HK-2 (cell line): ENCODE results near the gene FDX2.
A peak's percentile ranks its signal among the peaks of the same experiment; 100 is the strongest.

ENCODE experiments used
- DNase-seq: peaks from one replicate; pipeline ENCODE4 v3.0.0-alpha.2; 2018; ENCODE audit not compliant: unreplicated experiment

Gene FDX2

DNA sequence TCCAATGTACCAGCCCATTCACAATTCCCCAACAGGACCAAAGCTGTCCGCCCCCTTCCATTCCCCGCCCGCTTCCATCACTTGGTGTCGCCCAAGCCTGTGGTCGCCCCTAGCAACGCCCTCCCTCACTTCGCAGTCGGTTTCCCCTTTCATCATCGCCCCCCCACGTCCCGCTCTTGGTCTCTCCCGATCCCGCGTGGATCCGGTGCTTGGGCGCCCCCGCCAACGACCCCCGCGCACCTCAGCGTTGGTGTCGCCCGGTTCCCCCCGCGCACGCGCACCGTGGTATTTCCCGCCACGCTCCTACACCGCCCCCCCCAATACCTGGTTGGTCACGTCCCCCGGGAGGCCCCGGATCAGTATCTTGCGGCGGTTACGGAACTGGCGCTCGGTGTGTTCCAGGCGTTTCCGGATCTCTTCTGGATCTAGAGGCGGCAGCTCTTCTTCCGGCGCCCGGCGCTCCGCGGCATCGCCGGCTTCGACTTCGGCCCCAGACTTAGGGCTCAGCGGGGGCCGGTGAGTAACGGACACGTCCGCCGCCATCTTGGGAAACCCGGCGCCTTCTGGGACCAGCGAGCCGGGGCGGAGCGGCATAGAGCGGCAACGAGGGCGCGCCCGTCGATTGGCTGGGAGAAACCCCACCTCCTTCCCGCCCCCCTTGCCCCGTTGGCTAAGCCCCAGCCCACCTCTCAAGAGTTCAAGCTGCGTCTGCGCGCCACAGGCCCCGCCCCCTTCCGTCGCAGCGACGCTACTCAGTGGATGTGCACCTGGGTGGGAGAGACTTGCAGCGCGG lies 17.3 kb upstream of the FDX2 start, which contains the start of gene RAVER1:
RAVER1 (minus strand) TSS at position 565 of the 793 bp plus-strand sequence; CDS start at position 543, 22 bp downstream.
- peak; percentile 97 for DNase-seq

DNA sequence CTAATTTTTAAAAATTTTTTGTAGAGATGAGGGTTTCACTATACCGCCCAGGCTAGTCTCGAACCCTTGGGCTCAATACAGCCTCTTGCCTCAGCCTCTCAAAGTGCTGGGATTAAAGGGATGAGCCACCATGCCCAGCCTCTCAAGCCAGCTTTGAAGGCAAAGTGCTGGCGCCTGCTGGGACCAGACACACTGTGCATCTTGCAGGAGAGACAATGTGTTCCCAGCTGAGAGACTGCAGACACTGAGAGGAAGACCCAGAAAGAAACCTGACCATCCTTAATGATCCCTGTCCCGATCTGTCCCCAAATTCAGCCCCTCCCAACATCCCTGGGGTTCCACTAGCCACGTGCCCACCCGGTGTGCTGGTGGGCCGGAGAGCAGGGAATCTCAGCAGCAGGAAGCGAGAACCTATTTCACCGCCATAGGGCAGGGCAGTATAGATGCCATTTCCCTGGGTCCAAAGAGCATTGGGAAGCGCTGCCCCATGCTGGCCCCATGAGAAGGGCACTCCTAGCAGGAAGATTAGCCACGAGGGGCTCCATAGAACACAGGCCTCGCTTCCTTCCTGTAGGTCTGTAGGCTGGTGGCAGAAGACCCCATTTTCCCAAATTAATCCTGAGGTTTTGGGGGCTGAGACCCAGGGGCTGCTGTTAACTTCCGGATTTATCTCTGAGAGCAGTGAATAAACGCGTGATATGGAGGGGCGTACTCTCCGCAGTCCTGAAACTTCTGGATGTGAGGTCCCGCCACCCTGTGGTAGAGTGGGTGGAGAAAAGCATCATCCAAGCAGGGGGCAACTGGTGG lies 16.5 kb upstream of the FDX2 start:
- no peak for DNase-seq

DNA sequence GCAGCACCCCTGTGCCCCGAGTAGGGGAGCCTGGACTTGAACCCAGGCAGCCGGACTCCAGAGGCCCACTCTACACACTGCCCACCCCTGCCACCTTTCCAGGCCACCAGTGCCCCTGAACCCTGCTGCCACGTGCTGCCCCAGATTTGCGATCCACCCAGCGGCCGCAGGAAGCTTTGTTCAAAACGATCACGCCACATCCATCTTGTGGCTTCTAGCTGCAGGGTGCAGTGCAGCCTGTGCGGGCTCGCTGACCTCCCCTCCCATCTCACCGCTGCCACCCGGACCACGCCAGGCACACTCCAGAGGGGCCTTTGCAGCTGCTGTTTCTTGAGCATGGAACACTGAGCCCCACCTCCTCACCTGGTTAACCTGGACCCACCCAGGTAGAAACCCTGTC lies 13.7 kb upstream of the FDX2 start:
- DNase-seq, result no peak

DNA sequence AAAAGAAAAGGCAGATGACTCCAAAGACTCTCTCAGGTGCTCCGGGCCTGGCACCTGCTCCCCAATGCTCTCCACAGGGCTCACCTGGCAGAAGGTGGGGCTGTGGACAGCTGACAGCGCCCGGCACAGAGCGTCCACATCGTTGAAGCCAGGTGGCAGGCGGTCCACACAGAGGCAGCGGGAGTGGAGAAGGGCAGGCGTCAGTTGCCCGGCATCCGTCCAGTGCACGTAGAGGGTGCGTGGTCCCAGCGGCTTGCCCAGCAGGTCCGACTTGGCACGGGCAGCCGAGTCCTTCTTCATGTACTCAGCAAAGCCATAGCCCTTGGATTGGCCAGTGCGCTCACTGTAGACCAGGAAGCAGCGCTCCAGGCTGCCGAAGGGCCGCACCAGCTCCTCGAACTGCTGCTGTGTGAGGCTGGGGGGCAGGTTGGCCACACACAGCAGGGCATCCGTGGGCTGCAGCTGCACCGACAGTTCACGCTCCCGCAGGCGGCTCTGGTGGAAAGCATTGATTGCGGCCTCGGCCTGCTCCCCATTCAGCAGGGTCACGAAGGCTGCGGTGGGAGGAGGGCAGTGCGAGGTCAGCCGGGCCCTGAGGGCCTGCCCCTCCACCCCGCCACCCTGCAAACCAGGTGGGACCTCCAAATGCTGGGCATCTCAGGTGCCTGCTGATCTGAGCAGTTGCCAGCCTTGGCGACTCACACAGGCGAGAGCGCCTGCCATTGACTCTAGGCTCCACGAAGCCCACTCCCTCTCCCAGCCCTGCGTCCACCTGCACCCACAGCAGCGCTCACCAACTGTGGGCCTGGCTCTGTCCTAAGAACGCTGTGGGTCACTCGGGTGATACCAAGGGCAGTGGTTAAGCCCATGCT lies 13.0 kb upstream of the FDX2 start:
- DNase-seq, result no peak

DNA sequence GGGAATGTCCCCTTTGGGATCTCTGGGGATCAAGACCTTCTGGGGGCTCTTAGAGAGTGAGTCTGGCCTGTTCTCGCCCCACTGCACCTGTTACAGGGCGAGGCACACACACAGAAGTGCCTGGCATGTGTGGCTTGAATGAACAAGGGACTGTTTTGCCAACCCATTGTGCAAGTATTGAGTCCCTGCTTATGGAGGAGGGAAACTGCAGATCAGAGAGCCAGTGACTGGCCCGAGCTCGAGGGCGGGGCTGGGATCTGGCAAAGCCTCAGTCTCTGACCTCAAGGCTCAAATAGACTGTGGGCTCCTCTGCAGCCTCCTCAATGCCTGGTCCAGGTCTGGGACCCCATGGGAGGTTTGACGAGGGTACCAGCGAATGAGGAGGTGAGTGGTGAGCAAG lies 12.0 kb upstream of the FDX2 start:
- no peak for DNase-seq

DNA sequence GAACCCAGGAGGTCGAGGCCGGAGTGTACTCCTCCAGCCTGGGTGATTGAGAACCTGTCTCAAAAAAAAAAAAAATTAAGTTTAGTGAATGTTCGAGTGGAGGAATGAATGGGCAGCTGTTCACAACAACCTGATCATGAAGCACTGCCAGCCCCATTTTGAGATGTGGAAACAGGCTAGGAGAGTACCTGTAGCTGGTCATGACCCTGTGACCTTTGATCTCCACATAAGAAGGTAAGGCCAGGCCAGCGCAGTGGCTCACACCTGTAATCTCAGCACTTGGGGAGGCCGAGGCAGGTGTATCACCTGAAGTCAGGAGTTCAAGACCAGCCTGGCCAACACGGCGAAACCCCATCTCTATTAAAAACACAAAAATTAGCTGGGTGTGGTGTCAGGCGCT lies 9.9 kb upstream of the FDX2 start:
- no peak for DNase-seq

DNA sequence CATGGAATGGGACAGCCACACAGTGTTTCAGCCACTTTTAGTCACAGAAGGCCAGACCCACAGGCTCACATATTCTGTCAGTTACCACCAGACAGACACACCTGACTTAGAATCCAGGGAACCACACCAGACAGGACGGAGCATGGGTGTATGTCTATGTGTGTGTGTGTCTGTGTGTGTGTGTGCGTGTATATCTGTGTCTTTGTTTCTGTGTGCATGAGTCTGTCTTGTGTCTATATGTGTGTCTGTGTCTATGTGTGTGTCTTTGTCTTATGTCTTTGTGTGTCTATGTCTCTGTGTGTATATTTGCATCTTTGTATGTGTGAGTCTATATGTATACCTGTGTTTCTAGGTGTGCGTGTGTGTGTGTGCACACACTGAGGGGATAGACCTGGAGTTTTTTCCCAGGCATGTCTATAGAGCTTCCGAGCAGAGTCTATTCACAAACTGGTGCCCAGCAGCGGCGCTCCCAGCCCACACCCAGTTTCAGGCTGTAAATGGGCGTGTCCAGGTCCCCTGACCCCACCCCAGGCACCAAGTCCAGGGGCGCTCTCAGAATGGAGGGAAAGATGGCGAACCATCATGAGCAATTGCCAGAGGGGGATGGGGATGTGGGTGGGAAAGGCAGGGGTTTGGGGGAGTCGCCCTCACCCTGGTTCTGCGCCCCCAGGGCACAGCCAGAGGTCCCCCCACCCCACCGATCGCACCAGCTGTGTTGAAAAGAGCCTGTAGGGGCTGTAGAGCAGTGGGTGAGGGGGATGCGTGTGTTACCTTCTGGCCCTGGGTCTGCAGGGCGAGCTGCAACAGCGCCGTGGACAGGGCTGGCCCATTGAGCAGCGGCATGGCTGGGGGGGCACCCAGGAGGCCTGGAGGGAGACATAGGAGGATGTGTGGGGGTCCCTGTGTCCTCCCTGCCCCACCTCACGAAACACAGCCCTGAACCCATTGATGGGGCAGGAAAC lies 6.3 kb upstream of the FDX2 start:
- DNase-seq, result no peak

DNA sequence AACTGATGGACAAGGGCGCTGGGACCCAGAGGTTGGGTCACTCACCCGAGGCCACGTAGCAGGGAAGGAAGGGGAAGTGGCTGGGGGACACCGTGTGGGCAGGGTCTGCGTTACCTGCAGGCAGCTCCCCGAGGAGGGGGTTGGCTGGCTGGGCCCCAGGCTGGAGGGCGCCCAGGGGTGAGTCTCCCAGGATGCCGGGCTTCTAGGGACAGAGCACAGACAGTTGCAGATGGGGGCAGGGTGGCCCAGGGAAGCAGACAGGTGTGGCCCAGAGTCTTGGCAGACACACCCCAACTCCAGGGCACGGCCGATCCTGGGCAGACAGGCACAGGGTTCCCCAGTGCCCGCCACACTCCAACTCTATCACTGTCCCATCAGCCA lies 5.6 kb upstream of the FDX2 start:
- no peak for DNase-seq

DNA sequence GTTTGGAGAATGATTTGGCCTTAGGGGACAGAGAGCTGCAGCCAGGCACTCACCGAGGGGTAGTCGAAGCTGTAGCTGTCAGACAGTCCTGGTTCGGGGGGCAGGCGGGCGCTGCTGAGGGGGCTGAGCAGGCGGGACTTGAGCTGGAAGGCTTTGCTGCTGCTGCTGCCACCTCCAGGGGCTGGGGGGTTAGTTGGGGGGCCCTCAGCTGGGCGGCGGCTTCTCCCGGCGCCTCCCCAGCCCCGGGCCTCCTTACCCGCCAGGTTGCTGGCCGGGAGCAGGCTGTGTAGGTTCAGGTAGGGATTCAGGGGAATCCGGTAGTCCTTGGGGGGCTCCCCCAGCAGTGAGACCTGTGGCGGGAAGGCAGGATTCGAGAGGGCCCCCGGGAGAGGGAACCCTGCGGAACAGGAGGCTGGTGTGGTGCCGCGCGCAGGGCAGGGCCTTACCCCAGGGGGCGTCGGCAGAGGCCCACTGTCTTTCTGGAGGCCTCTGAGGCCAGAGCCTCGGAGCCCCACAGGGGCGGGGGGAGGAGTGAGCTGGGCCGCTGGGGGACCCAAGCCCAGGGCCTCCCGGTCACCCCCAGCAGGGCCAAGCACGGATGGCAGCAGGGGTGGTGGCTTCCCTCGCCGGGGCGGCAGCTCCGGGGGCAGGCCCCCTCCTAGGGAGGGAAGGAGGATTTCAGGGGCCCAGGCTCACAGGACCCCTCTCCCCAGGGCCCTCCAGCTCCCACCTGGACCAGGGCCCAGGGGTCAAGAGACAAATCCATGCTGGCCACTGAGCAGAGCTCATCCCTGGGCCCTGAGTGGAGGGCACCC lies 5.0 kb upstream of the FDX2 start:
- no peak for DNase-seq

DNA sequence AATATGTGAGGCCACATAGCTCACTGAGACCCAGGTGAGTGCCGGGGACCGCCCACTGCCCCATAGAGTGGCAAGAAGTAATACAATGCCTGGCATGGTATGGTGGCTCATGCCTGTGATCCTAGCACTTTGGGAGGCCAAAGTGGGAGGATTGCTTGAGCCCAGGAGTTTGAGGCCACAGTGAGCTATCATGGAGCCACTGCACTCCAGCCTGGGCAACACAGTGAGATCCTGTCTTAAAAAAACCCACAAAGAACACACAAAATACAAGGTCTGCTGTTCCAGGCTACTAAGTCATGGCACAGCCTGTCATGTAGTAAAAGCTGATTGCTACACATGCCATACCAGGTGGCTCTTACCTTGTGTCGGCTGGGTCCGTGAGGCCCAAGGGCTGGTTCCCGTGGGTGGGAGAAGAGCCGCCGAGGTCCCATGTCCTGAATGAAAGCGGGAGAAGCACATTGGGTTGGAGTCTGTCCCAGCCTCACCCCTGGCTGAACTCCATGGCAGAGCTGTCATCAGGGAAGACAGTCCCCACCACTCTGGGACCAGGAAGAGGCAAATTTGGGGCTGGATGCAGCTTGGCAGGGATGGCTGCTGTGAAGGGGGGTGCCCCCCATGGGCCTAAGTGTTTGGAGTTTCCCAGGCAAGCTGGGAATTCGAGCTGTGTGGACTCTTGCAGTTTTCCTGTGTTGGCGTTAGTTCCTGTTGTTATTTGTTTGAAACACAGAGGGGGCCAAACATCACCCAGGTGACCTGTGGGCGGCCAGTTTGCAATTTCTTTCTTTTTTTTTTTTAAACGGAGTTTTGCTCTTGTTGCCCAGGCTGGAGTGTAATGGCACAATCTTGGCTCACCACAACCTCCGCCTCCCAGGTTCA lies 3.2 kb upstream of the FDX2 start:
- DNase-seq, result no peak

DNA sequence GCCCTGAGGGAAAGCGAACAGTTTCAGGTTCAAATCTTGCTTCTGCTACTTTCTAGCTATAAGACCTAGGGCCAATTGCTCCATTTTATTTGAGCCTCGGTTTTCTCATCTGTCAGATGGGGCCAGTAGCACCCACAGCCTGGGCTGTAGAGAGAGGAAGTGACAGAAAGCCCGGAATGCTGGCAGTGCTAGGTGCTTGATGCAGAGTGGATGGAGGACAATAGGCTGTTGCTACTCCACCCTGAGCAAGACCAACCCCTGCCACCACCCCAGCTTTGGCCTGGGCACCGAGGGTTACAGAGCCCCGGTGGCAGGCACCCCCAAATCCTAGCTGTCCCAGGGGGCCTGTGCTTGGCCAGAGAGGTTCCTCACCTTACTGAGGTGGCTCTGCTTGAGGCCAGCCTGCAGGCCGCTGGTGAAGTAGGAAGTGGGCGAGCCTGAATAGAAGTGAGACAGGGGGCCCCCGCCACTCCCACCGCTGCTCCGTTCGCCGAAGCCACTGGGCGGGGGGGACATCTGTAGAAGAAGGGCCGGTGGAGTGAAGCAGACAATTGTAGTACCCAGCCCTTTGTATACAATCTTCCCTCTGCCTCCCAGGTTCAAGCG lies 2.1 kb upstream of the FDX2 start:
- no peak for DNase-seq

DNA sequence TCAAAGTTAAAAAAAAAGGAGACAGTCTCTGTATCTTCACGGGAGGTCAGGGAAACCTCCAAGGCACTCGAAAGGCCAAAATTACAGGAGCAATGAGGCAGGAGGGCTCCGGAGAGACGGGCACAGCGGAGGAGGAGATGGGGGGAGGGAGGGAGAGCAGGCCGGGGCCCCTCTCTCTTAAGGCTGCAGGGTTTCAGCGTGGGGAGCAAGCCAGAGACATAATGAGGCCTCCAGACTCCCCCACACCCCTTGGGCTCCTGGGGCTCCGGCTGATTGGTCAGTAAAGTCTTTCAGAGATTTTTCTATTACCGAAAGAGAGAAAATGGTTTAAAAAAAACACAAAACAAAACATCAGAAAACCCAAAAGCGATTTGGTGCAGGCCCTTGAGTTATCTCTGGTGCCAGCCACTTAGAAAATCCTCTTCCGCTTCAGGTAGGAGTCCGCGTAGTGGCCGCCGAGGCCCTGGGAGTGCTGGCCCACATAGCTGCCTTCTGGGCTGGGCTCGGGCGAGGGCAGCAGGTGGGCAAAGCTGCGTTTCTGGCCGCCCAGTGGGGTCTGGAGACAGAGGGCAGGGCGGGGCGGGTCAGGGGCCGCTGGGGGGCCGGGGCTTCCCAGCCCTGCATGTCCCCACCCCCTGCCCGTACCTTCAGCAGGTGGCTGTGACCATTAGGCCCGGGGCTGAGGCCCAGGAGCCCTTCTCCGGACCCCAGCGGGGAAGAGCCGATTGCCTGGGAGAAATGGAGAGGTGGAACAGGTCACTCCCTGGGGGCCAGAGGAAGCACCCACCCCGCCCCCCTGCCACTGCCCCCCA lies 1.4 kb upstream of the FDX2 start:
- DNase-seq, result no peak

DNA sequence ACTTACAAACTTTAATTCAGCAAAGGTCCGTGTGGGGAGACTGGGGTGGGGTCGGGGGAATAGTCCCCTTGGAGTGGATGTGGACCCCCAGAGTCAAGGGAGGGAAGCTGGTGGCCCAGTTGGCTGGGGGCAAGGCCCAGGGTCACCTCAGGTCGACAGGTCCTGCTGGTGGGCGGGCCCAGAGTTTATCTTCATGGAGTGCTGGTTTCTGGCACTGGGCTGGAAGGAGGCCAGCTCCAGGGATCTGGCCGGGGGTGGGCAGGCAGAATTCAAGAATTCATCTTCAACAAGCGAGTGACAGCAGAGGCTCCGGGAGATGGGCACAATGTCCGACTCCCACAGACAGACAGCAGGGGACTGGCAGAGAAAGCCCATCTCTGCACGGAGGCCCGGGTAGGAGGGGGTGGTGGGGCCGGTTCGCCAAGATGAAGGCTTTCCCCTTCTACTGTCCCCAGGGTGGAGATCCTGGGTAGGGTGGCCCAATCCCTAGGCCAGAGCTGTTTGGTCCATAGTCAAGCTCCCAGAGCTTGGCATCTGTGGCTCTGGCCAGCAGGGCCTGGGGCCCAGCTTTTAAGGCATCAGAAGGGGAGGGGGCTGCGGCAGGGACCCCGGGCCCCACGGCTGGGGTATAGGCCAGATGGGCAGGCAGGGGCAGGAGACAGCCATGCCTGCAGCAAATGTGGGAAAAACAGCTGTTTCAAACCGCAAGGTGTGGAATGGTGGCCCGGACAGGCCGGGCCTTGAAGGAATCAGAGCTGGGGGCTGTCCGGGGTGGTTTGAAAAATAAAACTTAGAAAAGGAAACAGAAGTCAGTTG lies 622 bp upstream of the FDX2 start:
- no peak for DNase-seq

DNA sequence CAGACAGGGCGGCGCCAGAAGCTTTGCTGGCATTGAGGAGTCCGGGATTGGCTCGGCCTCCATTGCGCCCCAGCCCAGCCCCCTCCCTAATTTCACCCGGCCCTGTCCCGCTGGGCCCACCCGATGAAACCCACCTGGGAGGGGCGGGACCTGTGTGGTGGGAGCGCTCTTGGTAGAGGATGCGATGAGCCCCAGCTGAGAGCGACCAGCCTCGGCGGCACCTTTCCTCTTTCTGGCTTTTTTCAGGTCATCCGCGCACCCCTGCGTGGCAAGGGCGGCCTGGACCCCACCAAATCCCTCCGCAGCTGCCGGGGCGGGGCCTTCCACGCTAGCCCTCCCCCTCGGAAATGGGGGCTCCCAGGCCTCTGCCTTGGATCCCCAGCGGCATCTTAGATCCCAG lies 6.4 kb downstream of the FDX2 start, which contains the start of gene ZGLP1:
ZGLP1 (minus strand) TSS at position 393 of the 400 bp plus-strand sequence.
- no peak for DNase-seq

DNA sequence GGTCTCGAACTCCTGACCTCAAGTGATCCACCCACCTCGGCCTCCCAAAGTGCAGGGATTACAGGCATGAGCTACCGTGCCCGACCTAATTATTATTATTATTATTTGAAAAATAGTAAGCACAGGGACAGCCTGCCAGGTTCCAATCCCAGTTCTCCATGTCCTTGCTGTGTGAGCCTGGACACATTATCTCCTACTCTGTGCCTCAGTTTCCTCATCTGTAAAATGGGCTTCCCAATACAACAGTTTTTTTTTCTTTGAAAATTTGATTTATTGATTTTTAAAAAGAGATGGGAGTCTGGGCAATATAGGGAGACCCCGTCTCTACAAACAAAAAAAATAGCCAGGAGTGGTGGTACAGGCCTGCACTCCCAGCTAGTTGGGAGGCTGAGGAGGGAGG lies 9.5 kb downstream of the FDX2 start:
- DNase-seq, result no peak

DNA sequence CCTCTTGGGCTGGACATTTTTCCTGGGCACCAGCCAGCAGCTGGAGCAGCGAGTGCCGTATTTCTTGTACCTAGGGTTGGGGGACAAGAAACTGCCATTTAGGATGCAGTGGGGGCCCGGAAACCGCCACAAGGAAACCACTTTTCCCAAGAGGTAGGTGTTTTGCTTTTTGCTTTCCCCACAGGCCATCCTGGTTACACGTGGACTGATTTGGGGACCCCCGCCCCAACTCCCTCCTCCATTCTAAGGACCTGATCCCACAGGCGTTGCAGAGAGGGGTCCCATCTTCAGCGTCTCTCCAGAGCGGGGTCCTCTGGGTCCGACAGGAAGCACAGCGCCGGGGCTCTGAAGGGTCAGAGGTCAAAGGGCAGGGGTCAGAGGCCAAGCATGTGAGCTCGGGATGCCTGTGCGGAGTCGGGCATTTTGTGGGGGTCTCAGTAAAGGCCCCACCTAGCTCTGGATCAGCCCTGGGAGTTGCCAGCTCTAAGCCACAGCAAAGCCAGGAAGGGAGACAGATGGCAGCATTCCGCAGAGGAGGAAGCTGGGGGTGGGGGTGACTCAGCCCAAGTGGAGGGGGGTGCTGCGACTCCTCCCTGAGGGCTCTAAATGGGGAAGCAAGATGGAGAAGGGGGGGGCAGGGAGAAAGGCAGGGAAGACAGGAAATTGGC lies 10.5 kb downstream of the FDX2 start:
- DNase-seq, result no peak
